Loucy (cell line): ENCODE measurements around the gene CACNA2D1.

Experiments used
- H2AFZ ChIP-seq: fragments of 200-600 bp; sonication (generic); 2 replicates; pipeline ENCODE4 v1.6.0; 2016; ENCODE audit warnings: antibody characterized with exemption, mild to moderate bottlenecking, low read length, moderate library complexity
- H3F3A ChIP-seq: fragments of 200-600 bp; 2 replicates; pipeline ENCODE4 v1.6.0; 2016; ENCODE audit warnings: antibody characterized with exemption, low read depth, mild to moderate bottlenecking
- H3K27me3 ChIP-seq: fragments of 200-600 bp; sonication (generic); 2 replicates; pipeline ENCODE4 v1.6.1; 2014; ENCODE audit warnings: low read length, mild to moderate bottlenecking; ENCODE audit not compliant: insufficient read depth, poor library complexity, severe bottlenecking
- H3K36me3 ChIP-seq: fragments of 200-600 bp; sonication (generic); 2 replicates; pipeline ENCODE4 v1.6.1; 2016; ENCODE audit warnings: low read length; ENCODE audit not compliant: insufficient read depth
- H3K4me1 ChIP-seq: fragments of 200-600 bp; sonication (generic); 2 replicates; pipeline ENCODE4 v1.5.1; 2014; ENCODE audit warnings: low read length, mild to moderate bottlenecking; ENCODE audit not compliant: insufficient read depth, poor library complexity, severe bottlenecking
- H3K4me2 ChIP-seq: fragments of 200-600 bp; sonication (generic); 2 replicates; pipeline ENCODE4 v1.6.0; 2014; ENCODE audit warnings: antibody characterized with exemption, low read length, low read depth, mild to moderate bottlenecking; ENCODE audit not compliant: poor library complexity, severe bottlenecking
- H3K4me3 ChIP-seq: fragments of 200-600 bp; sonication (generic); 2 replicates; pipeline ENCODE4 v1.5.1; 2014; ENCODE audit warnings: low read length, mild to moderate bottlenecking, mixed read lengths; ENCODE audit not compliant: poor library complexity, severe bottlenecking
- H3K79me2 ChIP-seq: fragments of 200-600 bp; sonication (generic); 2 replicates; pipeline ENCODE4 v1.6.1; 2014; ENCODE audit warnings: low read length; ENCODE audit not compliant: insufficient read depth
- H3K9ac ChIP-seq: fragments of 200-600 bp; sonication (generic); 2 replicates; pipeline ENCODE4 v1.6.0; 2014; ENCODE audit warnings: mild to moderate bottlenecking, low read depth, low read length, moderate library complexity; ENCODE audit not compliant: poor library complexity, severe bottlenecking
- H3K9me2 ChIP-seq: fragments of 200-600 bp; sonication (generic); replicated peaks from 2 replicates; pipeline ENCODE4 v1.6.1; 2016; ENCODE audit warnings: low read depth, low read length, mixed read lengths
- H3K9me3 ChIP-seq: fragments of 200-600 bp; sonication (generic); 2 replicates; pipeline ENCODE4 v1.6.1; 2014; ENCODE audit warnings: mild to moderate bottlenecking, antibody characterized with exemption, low read length, low read depth; ENCODE audit not compliant: insufficient read depth
- H4K20me1 ChIP-seq: fragments of 200-600 bp; sonication (generic); 2 replicates; pipeline ENCODE4 v1.6.0; 2014; ENCODE audit warnings: antibody characterized with exemption, low read length, mild to moderate bottlenecking; ENCODE audit not compliant: insufficient read depth, poor library complexity, severe bottlenecking
- EZH2phosphoT487 ChIP-seq: fragments of 200-600 bp; IDR thresholded peaks from 2 replicates; pipeline ENCODE4 v1.6.1; 2018; ENCODE audit warnings: antibody characterized with exemption, mild to moderate bottlenecking, moderate library complexity, borderline replicate concordance
- TF ChIP-seq, protein P1 (sequence below): fragments of 200-600 bp; sonication (generic); conservative IDR thresholded peaks from 2 replicates; pipeline ENCODE4 v1.5.1; 2014; ENCODE audit warnings: mild to moderate bottlenecking, antibody characterized with exemption, low read length

The CACNA2D1 gene

GRCh38 chr7:82343716-82344115 is 99.9 kb downstream of the CACNA2D1 start:
- TF ChIP-seq, protein P1, sequence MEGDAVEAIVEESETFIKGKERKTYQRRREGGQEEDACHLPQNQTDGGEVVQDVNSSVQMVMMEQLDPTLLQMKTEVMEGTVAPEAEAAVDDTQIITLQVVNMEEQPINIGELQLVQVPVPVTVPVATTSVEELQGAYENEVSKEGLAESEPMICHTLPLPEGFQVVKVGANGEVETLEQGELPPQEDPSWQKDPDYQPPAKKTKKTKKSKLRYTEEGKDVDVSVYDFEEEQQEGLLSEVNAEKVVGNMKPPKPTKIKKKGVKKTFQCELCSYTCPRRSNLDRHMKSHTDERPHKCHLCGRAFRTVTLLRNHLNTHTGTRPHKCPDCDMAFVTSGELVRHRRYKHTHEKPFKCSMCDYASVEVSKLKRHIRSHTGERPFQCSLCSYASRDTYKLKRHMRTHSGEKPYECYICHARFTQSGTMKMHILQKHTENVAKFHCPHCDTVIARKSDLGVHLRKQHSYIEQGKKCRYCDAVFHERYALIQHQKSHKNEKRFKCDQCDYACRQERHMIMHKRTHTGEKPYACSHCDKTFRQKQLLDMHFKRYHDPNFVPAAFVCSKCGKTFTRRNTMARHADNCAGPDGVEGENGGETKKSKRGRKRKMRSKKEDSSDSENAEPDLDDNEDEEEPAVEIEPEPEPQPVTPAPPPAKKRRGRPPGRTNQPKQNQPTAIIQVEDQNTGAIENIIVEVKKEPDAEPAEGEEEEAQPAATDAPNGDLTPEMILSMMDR = no peak
- TF ChIP-seq EZH2phosphoT487 = no peak
- no peak overlapping the region for H3K4me2 ChIP-seq
- no peak overlapping the region for H3K9ac ChIP-seq
- no peaks in the 10 kb centered on the region for H4K20me1 ChIP-seq
- no peaks in the 10 kb centered on the region for H3K27me3 ChIP-seq
- H3K4me1 ChIP-seq = no peaks in the 10 kb centered on the region
- no peaks in the 10 kb centered on the region for H3F3A ChIP-seq
- H2AFZ ChIP-seq = no peak overlapping the region
- no peaks in the 10 kb centered on the region for H3K36me3 ChIP-seq
- no peaks in the 10 kb centered on the region for H3K9me2 ChIP-seq
- H3K9me3 ChIP-seq = no peaks in the 10 kb centered on the region
- H3K79me2 ChIP-seq = no peaks in the 10 kb centered on the region
- H3K4me3 ChIP-seq = no peak overlapping the region

- H2AFZ ChIP-seq = no peak overlapping the region
- H4K20me1 ChIP-seq = no peaks in the 10 kb centered on the region
- H3K4me3 ChIP-seq = no peak overlapping the region
- H3K9ac ChIP-seq = no peak overlapping the region
- no peaks in the 10 kb centered on the region for H3K4me1 ChIP-seq
- TF ChIP-seq, protein P1 = no peak
- no peak for TF ChIP-seq EZH2phosphoT487
- no peaks in the 10 kb centered on the region for H3K9me3 ChIP-seq
- no peaks in the 10 kb centered on the region for H3F3A ChIP-seq
- no peak overlapping the region for H3K4me2 ChIP-seq
- H3K36me3 ChIP-seq = no peaks in the 10 kb centered on the region
- no peaks in the 10 kb centered on the region for H3K9me2 ChIP-seq
- no peaks in the 10 kb centered on the region for H3K79me2 ChIP-seq
- H3K27me3 ChIP-seq = no peaks in the 10 kb centered on the region
These were observed 103.6 kb downstream of the CACNA2D1 start for GRCh38 chr7:82339958-82340357.

DNA sequence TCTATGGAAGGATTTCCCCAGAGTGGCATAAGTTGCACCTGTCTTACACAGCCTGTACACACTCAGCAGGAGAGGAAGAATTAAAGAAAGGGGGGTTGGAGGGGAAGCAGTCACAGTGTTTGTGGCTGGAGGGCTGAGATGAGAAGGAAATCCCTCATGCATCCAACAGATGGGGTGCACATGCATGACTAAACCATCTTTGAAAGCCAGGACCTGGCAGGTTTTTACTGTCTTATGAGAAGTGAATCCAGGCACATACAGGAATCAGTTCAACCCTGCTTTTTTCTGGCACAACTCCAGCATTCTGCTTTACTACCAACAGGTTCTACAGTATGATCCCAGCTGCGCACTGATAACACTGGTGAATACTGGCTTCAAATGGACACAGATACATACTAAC is 107.7 kb downstream of the CACNA2D1 start:
- Histone ChIP-seq H3K4me2 (no peak overlapping the region), H3K27me3 (no peaks in the 10 kb centered on the region), H3F3A (no peaks in the 10 kb centered on the region), H2AFZ (peak overlapping the region; percentile 33; the same call in 1 of the 2 replicates), H3K9me3 (no peaks in the 10 kb centered on the region), H3K9ac (no peak overlapping the region), H3K4me1 (no peaks in the 10 kb centered on the region), H3K4me3 (no peak overlapping the region), H3K79me2 (no peaks in the 10 kb centered on the region), H3K36me3 (no peaks in the 10 kb centered on the region), H3K9me2 (no peaks in the 10 kb centered on the region), H4K20me1 (no peaks in the 10 kb centered on the region)
- TF ChIP-seq, protein P1 = peak; percentile 19; the same call in 1 of the 2 replicates
- no peak for TF ChIP-seq EZH2phosphoT487
